ENCODE results near the gene MPI.
"Not testable (repeated sequence)": the region's sequence is repeated elsewhere in the genome, so short reads cannot be mapped to it uniquely, and the experiment has no call there.

The MPI gene

GRCh38 chr15:74893627-74894026 lies 3.8 kb downstream of the MPI start:
- DNase-seq, result no peak

- not testable (repeated sequence) for DNase-seq
These were observed 4.5 kb downstream of the MPI start for GRCh38 chr15:74894383-74894782.

- DNase-seq, result no peak
These were observed 6.0 kb downstream of the MPI start for GRCh38 chr15:74895830-74896229.

GRCh38 chr15:74896316-74896715 lies 6.5 kb downstream of the MPI start:
- no peak for DNase-seq

- no peak for DNase-seq
These were observed 7.5 kb downstream of the MPI start for GRCh38 chr15:74897300-74897701.

- no peak for DNase-seq
These were observed 11.8 kb downstream of the MPI start for GRCh38 chr15:74901612-74902063.

- no peak for DNase-seq
These were observed 12.6 kb downstream of the MPI start for GRCh38 chr15:74902295-74903075.

- DNase-seq, result no peak
These were observed 13.8 kb downstream of the MPI start for GRCh38 chr15:74903676-74904075.

- no peak for DNase-seq
These were observed 14.5 kb downstream of the MPI start for GRCh38 chr15:74904190-74904805.

GRCh38 chr15:74906067-74906449 lies 16.2 kb downstream of the MPI start:
- DNase-seq, result no peak

- peak; percentile 2 for DNase-seq
These were observed 16.8 kb downstream of the MPI start, which contains the start of gene FAM219B for GRCh38 chr15:74906450-74907162. TSS of gene FAM219B (minus strand) at chr15:74906851. CDS start at chr15:74906800, 51 bp downstream.

- DNase-seq, result no peak
These were observed 17.5 kb downstream of the MPI start for GRCh38 chr15:74907163-74907870.

GRCh38 chr15:74908635-74909034 lies 18.8 kb downstream of the MPI start:
- no peak for DNase-seq

- no peak for DNase-seq
These were observed 23.2 kb downstream of the MPI start for GRCh38 chr15:74913041-74913440.

- DNase-seq, result not testable (repeated sequence)
These were observed 24.0 kb downstream of the MPI start for GRCh38 chr15:74913799-74914198.

GRCh38 chr15:74917676-74918075 lies 27.8 kb downstream of the MPI start:
- no peak for DNase-seq

GRCh38 chr15:74920456-74920855 lies 30.6 kb downstream of the MPI start:
- DNase-seq, result no peak

GRCh38 chr15:74924525-74924924 lies 34.7 kb downstream of the MPI start:
- DNase-seq, result no peak

GRCh38 chr15:74928771-74929198 lies 38.9 kb downstream of the MPI start:
- no peak for DNase-seq

GRCh38 chr15:74933573-74933972 lies 43.7 kb downstream of the MPI start:
- DNase-seq, result no peak

GRCh38 chr15:74935193-74935592 lies 45.4 kb downstream of the MPI start:
- not testable (repeated sequence) for DNase-seq

- no peak for DNase-seq
These were observed 47.4 kb downstream of the MPI start for GRCh38 chr15:74937272-74937589.

Data from DMS153 (cell line).